Thoracic aorta (tissue), 2 donors: Measurements from ENCODE around the gene KCNA5. TPM values are rescaled to one million over a fixed set of nuclear protein-coding genes. Genes with fewer than 3 reads are reported as not detected.

Source experiments
- ATAC-seq: fragments of 150-250 bp; one replicate; pipeline ENCODE4 v1.8.0; 2017; ENCODE audit warnings: low read depth; ENCODE audit not compliant: insufficient number of reproducible peaks, low FRiP score
- DNase-seq: peaks from one replicate; pipeline ENCODE4 v3.0.0-alpha.2; 2020; ENCODE audit warnings: low spot score
- H3K27ac ChIP-seq, 2 donors: fragments of 200-600 bp; sonication (generic); 1 replicate in 1 of 2; 2 replicates in 1 of 2; pipeline ENCODE4 v1.5.1; 2016; ENCODE audit warnings: mild to moderate bottlenecking in 2 of 2, moderate library complexity in 2 of 2
- H3K27me3 ChIP-seq: fragments of 200-600 bp; sonication (generic); replicated peaks from 2 replicates; pipeline ENCODE4 v1.6.0; 2016; ENCODE audit warnings: mild to moderate bottlenecking; ENCODE audit not compliant: insufficient read depth
- H3K36me3 ChIP-seq: fragments of 200-600 bp; sonication (generic); one replicate; pipeline ENCODE4 v1.5.1; 2016
- H3K4me1 ChIP-seq, 2 donors: fragments of 200-600 bp; sonication (generic); 1 replicate in 1 of 2; 2 replicates in 1 of 2; pipeline versions ENCODE4 v1.5.1 to v1.6.0; 2016; ENCODE audit warnings: low read depth in 2 of 2, mild to moderate bottlenecking in 1 of 2; ENCODE audit not compliant: control insufficient read depth in 1 of 2
- H3K4me3 ChIP-seq: fragments of 200-600 bp; sonication (generic); 2 replicates; pipeline ENCODE4 v1.5.1; 2016; ENCODE audit warnings: mild to moderate bottlenecking
- H3K9me3 ChIP-seq: fragments of 200-600 bp; sonication (generic); 2 replicates; pipeline ENCODE4 v1.5.1; 2016
- CTCF ChIP-seq: fragments of 200-600 bp; sonication (generic); IDR thresholded peaks from one replicate; pipeline ENCODE4 v1.5.1; 2019; ENCODE audit warnings: antibody characterized with exemption
- total RNA-seq, 2 donors: library from RNA; depleted of rRNA; stranded (reverse); fragments of >200 nt; gene quantifications; one replicate each; pipeline versions ENCODE4 v1.1.0 to v1.2.3, GENCODE V29; 2016

The KCNA5 gene
- total RNA-seq, 2 donors from 2014 or later = 58.8 to 91.7 TPM

GRCh38 chr12:5094986-5095385 lies 51.3 kb downstream of the KCNA5 start:
- TF ChIP-seq CTCF = no peak
- Histone ChIP-seq H3K4me1 (no peaks in the 10 kb centered on the region), H3K36me3 (no peaks in the 10 kb centered on the region), H3K4me3 (no peak overlapping the region), H3K27ac (no peak overlapping the region), H3K27me3 (no peaks in the 10 kb centered on the region), H3K9me3 (no peaks in the 10 kb centered on the region)
- DNase-seq (no peak), ATAC-seq (no peak)

Other genes starting within 250 kb of the KCNA5 start
- gene KCNA1, start 134.0 kb upstream of the KCNA5 start, total RNA-seq = under 1 TPM in 1 of 2 donors, not detected in 1; 0.85 TPM